PC-9 (cell line): ENCODE measurements around the gene TLR1. TPM values are rescaled to one million over a fixed set of nuclear protein-coding genes. Genes with fewer than 3 reads are reported as not detected.

ENCODE experiments used
- BruUV-seq: library from RNA; stranded (reverse); fragments of 400-500 nt; replicated peaks from 2 replicates; lab custom pipeline; 2021; lab: Mats Ljungman, UMichigan
- CTCF ChIA-PET: fragments of 300-600 bp; sonication (Branson Sonifier 250); formaldehyde crosslinking; loops from one replicate; lab custom pipeline; 2022; ENCODE audit warnings: antibody characterized with exemption; lab: Charles Lee
- POLR2A ChIA-PET: fragments of 300-600 bp; sonication (Branson Sonifier 250); formaldehyde crosslinking; loops from one replicate; lab custom pipeline; 2022; ENCODE audit warnings: antibody characterized with exemption; ENCODE audit not compliant: unreplicated experiment; lab: Charles Lee
- DNase-seq, 2 experiments: peaks; one replicate each; pipeline versions ENCODE4 v3.0.0 to v3.0.0-alpha.2; 2015 to 2022; ENCODE audit warnings: mixed read lengths in 1 of 2
- H2AFZ ChIP-seq: fragments of 200-600 bp; sonication (generic); 2 replicates; pipeline ENCODE4 v1.8.1; 2017; ENCODE audit warnings: antibody characterized with exemption
- H3F3A ChIP-seq: fragments of 200-600 bp; sonication (generic); 2 replicates; pipeline ENCODE4 v1.8.1; 2017; ENCODE audit warnings: antibody characterized with exemption, mild to moderate bottlenecking, low read depth; ENCODE audit not compliant: insufficient read depth
- H3K27ac ChIP-seq: fragments of 200-600 bp; sonication (generic); 2 replicates; pipeline ENCODE4 v1.6.1; 2016; ENCODE audit warnings: mixed run types
- H3K27me3 ChIP-seq: fragments of 200-600 bp; sonication (generic); 2 replicates; pipeline ENCODE4 v1.6.1; 2016; ENCODE audit warnings: low read depth, mixed run types; ENCODE audit not compliant: insufficient read depth
- H3K36me3 ChIP-seq: fragments of 200-600 bp; sonication (generic); 2 replicates; pipeline ENCODE4 v1.6.1; 2016; ENCODE audit warnings: low read depth, mixed run types
- H3K4me1 ChIP-seq: fragments of 200-600 bp; sonication (generic); replicated peaks from 2 replicates; pipeline ENCODE4 v1.6.1; 2016; ENCODE audit warnings: mixed run types; ENCODE audit not compliant: insufficient read depth
- H3K4me2 ChIP-seq: fragments of 200-600 bp; sonication (generic); 2 replicates; pipeline ENCODE4 v1.6.1; 2017; ENCODE audit warnings: mixed run types
- H3K4me3 ChIP-seq: fragments of 200-600 bp; sonication (generic); 2 replicates; pipeline ENCODE4 v1.6.1; 2016; ENCODE audit warnings: mixed run types
- H3K79me2 ChIP-seq: fragments of 200-600 bp; sonication (generic); 2 replicates; pipeline ENCODE4 v1.6.1; 2017; ENCODE audit warnings: low read depth, mixed run types
- H3K9me2 ChIP-seq: fragments of 200-600 bp; sonication (generic); 2 replicates; pipeline ENCODE4 v1.8.1; 2017; ENCODE audit warnings: mild to moderate bottlenecking; ENCODE audit not compliant: insufficient read depth
- H3K9me3 ChIP-seq: fragments of 200-600 bp; sonication (generic); 2 replicates; pipeline ENCODE4 v1.8.1; 2016; ENCODE audit warnings: low read depth; ENCODE audit not compliant: insufficient read depth
- H4K20me1 ChIP-seq: fragments of 200-600 bp; sonication (generic); 2 replicates; pipeline ENCODE4 v1.8.1; 2017; ENCODE audit not compliant: insufficient read depth
- CTCF ChIP-seq: fragments of 200-600 bp; sonication (generic); conservative IDR thresholded peaks from 2 replicates; pipeline ENCODE4 v1.6.1; 2017; ENCODE audit warnings: mixed run types, antibody characterized with exemption, mild to moderate bottlenecking, moderate library complexity
- EZH2 ChIP-seq: fragments of 200-600 bp; sonication (generic); IDR thresholded peaks from 2 replicates; pipeline ENCODE4 v1.8.0; 2017; ENCODE audit warnings: antibody characterized with exemption, low read depth
- intact Hi-C: fragments of 100-400 bp; cut with micrococcal nuclease; formaldehyde crosslinking; loops from one replicate; pipeline ENCODE4 v1.10.0; 2022; ENCODE audit not compliant: unreplicated experiment
- total RNA-seq: library from RNA; stranded (reverse); gene quantifications from 2 replicates; pipeline ENCODE4 v1.2.3, GENCODE V29; 2021

The TLR1 gene
- total RNA-seq, 1 experiment from 2014 or later = 3.9 TPM

DNA sequence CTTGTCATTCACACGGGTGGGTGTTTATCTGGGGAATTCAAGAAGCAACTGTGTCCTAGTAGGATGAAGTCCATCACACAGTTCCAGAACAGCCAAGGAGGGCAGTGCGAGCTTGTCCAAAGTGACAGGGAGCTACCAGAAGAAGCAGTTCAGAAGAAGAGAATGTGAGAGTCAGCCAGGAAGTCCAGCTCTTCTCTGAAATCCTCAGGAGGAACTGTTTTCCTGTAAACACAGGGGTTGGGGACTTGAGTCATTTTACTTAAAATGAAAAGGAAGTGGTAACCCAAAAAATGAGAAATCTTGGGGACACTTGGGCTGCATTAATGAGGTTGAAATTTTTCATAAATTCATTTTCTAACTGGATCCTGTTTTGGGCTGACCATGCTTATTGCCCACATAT is 13.6 kb downstream of the TLR1 start:
- Histone ChIP-seq H3K36me3 (no peaks in the 10 kb centered on the region), H3K4me3 (no peak overlapping the region), H3K9me3 (no peaks in the 10 kb centered on the region), H3F3A (no peaks in the 10 kb centered on the region), H3K4me2 (no peak overlapping the region), H2AFZ (no peak overlapping the region; the same call in 1 of the 2 replicates), H3K27ac (no peak overlapping the region), H3K9me2 (no peaks in the 10 kb centered on the region), H3K27me3 (no peaks in the 10 kb centered on the region), H4K20me1 (no peaks in the 10 kb centered on the region), H3K4me1 (no peaks in the 10 kb centered on the region), H3K79me2 (no peaks in the 10 kb centered on the region)
- POLR2A ChIA-PET = interaction anchor here (0.6 kb wide), 1 partner anchor 468 kb away, joined by 16 read pairs; no protein-coding TSS in a partner anchor
- CTCF ChIA-PET = no interaction called here
- intact Hi-C loops = no loop called here
- DNase-seq = no peak
- TF ChIP-seq EZH2 (no peak), CTCF (no peak)
- no TSS peak for BruUV-seq

GRCh38 chr4:38788317-38788716 is 16.3 kb downstream of the TLR1 start:
- intact Hi-C loops = no loop called here
- no peaks in the 10 kb centered on the region for H3K79me2 ChIP-seq
- ChIA-PET CTCF (interaction anchor here (0.6 kb wide), 1 partner anchor 492 kb away, joined by 7 read pairs; no protein-coding TSS in a partner anchor), POLR2A (interaction anchor here (0.6 kb wide), 1 partner anchor 607 kb away, joined by 3 read pairs; no protein-coding TSS in a partner anchor)
- no peaks in the 10 kb centered on the region for H4K20me1 ChIP-seq
- H3K27me3 ChIP-seq = no peaks in the 10 kb centered on the region
- H3K4me2 ChIP-seq = no peak overlapping the region
- no peaks in the 10 kb centered on the region for H3K9me2 ChIP-seq
- no peak for DNase-seq
- no peak overlapping the region for H3K4me3 ChIP-seq
- H3K27ac ChIP-seq = no peak overlapping the region; the same call in 1 of the 2 replicates
- H3K9me3 ChIP-seq = no peaks in the 10 kb centered on the region
- no peaks in the 10 kb centered on the region for H3F3A ChIP-seq
- no peaks in the 10 kb centered on the region for H3K36me3 ChIP-seq
- TF ChIP-seq CTCF = no peak
- TF ChIP-seq EZH2 = no peak
- H2AFZ ChIP-seq = no peak overlapping the region
- no TSS peak for BruUV-seq
- H3K4me1 ChIP-seq = no peaks in the 10 kb centered on the region

- no peaks in the 10 kb centered on the region for H3K79me2 ChIP-seq
- DNase-seq = no peak
- no peaks in the 10 kb centered on the region for H3K27me3 ChIP-seq
- intact Hi-C loops = no loop called here
- no peaks in the 10 kb centered on the region for H3K9me3 ChIP-seq
- H3K4me2 ChIP-seq = no peak overlapping the region
- CTCF ChIA-PET = no interaction called here
- no peaks in the 10 kb centered on the region for H3K4me1 ChIP-seq
- no peak overlapping the region for H3K27ac ChIP-seq
- no peak overlapping the region for H3K4me3 ChIP-seq
- no peaks in the 10 kb centered on the region for H3K9me2 ChIP-seq
- POLR2A ChIA-PET = interaction anchor here (0.6 kb wide), 1 partner anchor 608 kb away, joined by 3 read pairs; no protein-coding TSS in a partner anchor
- no peak for TF ChIP-seq EZH2
- no peak for TF ChIP-seq CTCF
- BruUV-seq = no TSS peak
- no peaks in the 10 kb centered on the region for H3F3A ChIP-seq
- no peak overlapping the region for H2AFZ ChIP-seq
- no peaks in the 10 kb centered on the region for H4K20me1 ChIP-seq
- H3K36me3 ChIP-seq = no peaks in the 10 kb centered on the region
These were observed 16.9 kb downstream of the TLR1 start for GRCh38 chr4:38787693-38788092.
